GM12878 (cell line): Measurements from ENCODE around the gene GET3. TPM values are rescaled to one million over a fixed set of nuclear protein-coding genes. Genes with fewer than 3 reads are reported as not detected.

ENCODE experiments used
- ATAC-seq: fragments of 200-7000 bp; cut with Tn5 transposase; 3 replicates; pipeline ENCODE4 v1.9.1; 2020; ENCODE audit warnings: mild to moderate bottlenecking, moderate library complexity
- BruUV-seq: library from RNA; stranded (reverse); fragments of 400-500 nt; replicated peaks from 2 replicates; lab custom pipeline; 2021; lab: Mats Ljungman, UMichigan
- CTCF ChIA-PET: fragments of 300-600 bp; sonication (Branson Sonifier 250); formaldehyde crosslinking; extraction: SDS; loops from one replicate; lab custom pipeline; 2021; ENCODE audit warnings: inconsistent platforms; lab: Yijun Ruan, JAX
- POLR2A ChIA-PET: fragments of 350-600 bp; formaldehyde crosslinking; extraction: SDS; loops from one replicate; lab custom pipeline; 2021; ENCODE audit warnings: inconsistent platforms; lab: Charles Lee
- RAD21 ChIA-PET: fragments of 300-600 bp; sonication (Branson Sonifier 250); formaldehyde crosslinking; loops from one replicate; lab custom pipeline; 2023; ENCODE audit warnings: antibody characterized with exemption; ENCODE audit not compliant: unreplicated experiment; lab: Charles Lee
- SMC1A ChIA-PET: fragments of 300-600 bp; sonication (Branson Sonifier 250); formaldehyde crosslinking; loops from one replicate; lab custom pipeline; 2023; ENCODE audit not compliant: unreplicated experiment, uncharacterized antibody; lab: Charles Lee
- DNase-seq: peaks from one replicate; pipeline ENCODE4 v3.0.0-alpha.2; 2011; ENCODE audit warnings: low read depth, low spot score
- FAIRE-seq: peaks from 3 replicates; lab custom pipeline; 2011; peaks lifted over from hg19 to GRCh38; lab: Jason Lieb, UNC
- H2AFZ ChIP-seq: 2 replicates; pipeline ENCODE4 v1.6.0; 2011; ENCODE audit warnings: low read depth, low read length, control low read depth; ENCODE audit not compliant: control insufficient read depth
- H3K27ac ChIP-seq: 2 replicates; pipeline ENCODE4 v1.5.1; 2011; ENCODE audit warnings: control low read depth; ENCODE audit not compliant: control insufficient read depth, insufficient read depth
- H3K27me3 ChIP-seq, 2 experiments: replicated peaks in 1 of 2; 2 replicates each; pipeline versions ENCODE4 v1.6.0 to v1.6.1; 2011; ENCODE audit warnings: low read length in 1 of 2; ENCODE audit not compliant: control insufficient read depth in 2 of 2, insufficient read depth in 2 of 2
- H3K36me3 ChIP-seq, 2 experiments: 2 replicates each; pipeline ENCODE4 v1.5.1; 2011; ENCODE audit warnings: low read length in 1 of 2; ENCODE audit not compliant: control insufficient read depth in 2 of 2, insufficient read depth in 2 of 2
- H3K4me1 ChIP-seq: 2 replicates; pipeline ENCODE4 v1.6.1; 2011; ENCODE audit warnings: mild to moderate bottlenecking, low read length, moderate library complexity, mixed read lengths; ENCODE audit not compliant: control insufficient read depth, insufficient read depth
- H3K4me2 ChIP-seq: 2 replicates; pipeline ENCODE4 v1.6.0; 2011; ENCODE audit warnings: control low read depth; ENCODE audit not compliant: control insufficient read depth, insufficient read depth
- H3K4me3 ChIP-seq: fragments of 200-600 bp; sonication (generic); 2 replicates; pipeline ENCODE4 v1.5.1; 2016
- H3K79me2 ChIP-seq: 2 replicates; pipeline ENCODE4 v1.6.0; 2011; ENCODE audit warnings: low read length; ENCODE audit not compliant: control insufficient read depth, insufficient read depth
- H3K9ac ChIP-seq: 2 replicates; pipeline ENCODE4 v1.8.0; 2011; ENCODE audit warnings: low read length, control low read depth, mixed read lengths; ENCODE audit not compliant: control insufficient read depth, insufficient read depth
- H3K9me3 ChIP-seq: replicated peaks from 3 replicates; pipeline ENCODE4 v1.5.1; 2011; ENCODE audit warnings: mild to moderate bottlenecking, low read length; ENCODE audit not compliant: control insufficient read depth, insufficient read depth
- H4K20me1 ChIP-seq: 2 replicates; pipeline ENCODE4 v1.6.0; 2011; ENCODE audit not compliant: control insufficient read depth, insufficient read depth
- CHD2 ChIP-seq: IDR thresholded peaks from 2 replicates; pipeline ENCODE4 v1.6.1; 2011; ENCODE audit warnings: low read depth, low read length, improper control_type of control experiment, borderline replicate concordance
- HDAC2 ChIP-seq: fragments of 200-600 bp; sonication (generic); IDR thresholded peaks from 2 replicates; pipeline ENCODE4 v1.6.1; 2017
- MEF2B ChIP-seq: fragments of 450-650 bp; IDR thresholded peaks from 2 replicates; pipeline ENCODE4 v1.6.1; 2018; ENCODE audit warnings: mild to moderate bottlenecking, moderate library complexity; ENCODE audit not compliant: partially characterized antibody, poor library complexity, severe bottlenecking
- MLLT1 ChIP-seq: fragments of 450-650 bp; IDR thresholded peaks from 2 replicates; pipeline ENCODE4 v1.6.1; 2016; ENCODE audit warnings: mild to moderate bottlenecking
- MYB ChIP-seq: fragments of 150-350 bp; IDR thresholded peaks from 2 replicates; pipeline ENCODE4 v1.6.1; 2014; ENCODE audit warnings: mild to moderate bottlenecking, low read depth, low read length, borderline replicate concordance
- NFIC ChIP-seq: IDR thresholded peaks from 2 replicates; pipeline ENCODE4 v1.6.1; 2012; ENCODE audit warnings: low read depth, mild to moderate bottlenecking, inconsistent platforms, low read length, moderate library complexity
- PAX5 ChIP-seq: IDR thresholded peaks from 2 replicates; pipeline ENCODE4 v1.6.1; 2011; ENCODE audit warnings: low read depth, low read length, borderline replicate concordance
- PAX8 ChIP-seq: fragments of 450-650 bp; IDR thresholded peaks from 2 replicates; pipeline ENCODE4 v1.6.1; 2017; ENCODE audit warnings: mild to moderate bottlenecking, moderate library complexity
- RCOR1 ChIP-seq: conservative IDR thresholded peaks from 2 replicates; pipeline ENCODE4 v1.6.1; 2012; ENCODE audit warnings: low read depth, low read length, improper control_type of control experiment
- RUNX3 ChIP-seq: IDR thresholded peaks from 2 replicates; pipeline ENCODE4 v1.6.1; 2012; ENCODE audit warnings: low read length, inconsistent platforms
- TBL1XR1 ChIP-seq: IDR thresholded peaks from 2 replicates; pipeline ENCODE4 v1.6.1; 2012; ENCODE audit warnings: low read depth, low read length, improper control_type of control experiment
- YY1 ChIP-seq: IDR thresholded peaks from 2 replicates; pipeline ENCODE4 v1.6.1; 2011; ENCODE audit warnings: low read depth, mild to moderate bottlenecking, low read length
- ZNF384 ChIP-seq: IDR thresholded peaks from 2 replicates; pipeline ENCODE4 v1.6.1; 2012; ENCODE audit warnings: low read depth, mild to moderate bottlenecking, low read length, improper control_type of control experiment, borderline replicate concordance
- ZNF622 ChIP-seq: fragments of 450-650 bp; IDR thresholded peaks from 2 replicates; pipeline ENCODE4 v1.6.1; 2017; ENCODE audit warnings: mild to moderate bottlenecking, inconsistent platforms
- WGBS: methylation state at CpG from one replicate; pipeline ENCODE4 v1.1.6; 2016; ENCODE audit warnings: low lambda C conversion rate; ENCODE audit not compliant: insufficient replicate concordance, insufficient coverage; ENCODE audit errors: missing lambda C conversion rate; 5-methylcytosine and 5-hydroxymethylcytosine counted together
- in situ Hi-C: fragments of 300-500 bp; cut with MboI; formaldehyde crosslinking; loops from 9 replicates; pipeline ENCODE4 v1.14.3; 2018; ENCODE audit warnings: mixed read lengths
- intact Hi-C: fragments of 100-400 bp; cut with micrococcal nuclease; formaldehyde crosslinking; loops from one replicate; pipeline ENCODE4 v1.14.2; 2022; ENCODE audit not compliant: unreplicated experiment
- polyA plus RNA-seq, 11 experiments: library from polyadenylated mRNA; depleted of rRNA in 4 of 11; unstranded in 6 of 11; stranded (reverse) in 5 of 11; fragments of >200 nt; fragmentation: Nextera tagmentation in 4 of 11; fragmentation: Illumina TruSeq in 1 of 11; extraction: Ambion mirVana in 4 of 11; extraction: Trizol in 1 of 11; gene quantifications; 1 replicate in 1 of 11; 2 replicates in 10 of 11; pipeline versions ENCODE4 v1.2.1 to v1.2.3, GENCODE V29; 2011 to 2016; ENCODE audit warnings: inconsistent platforms in 2 of 11, missing spikeins in 2 of 11, low read depth in 1 of 11
- total RNA-seq, 4 experiments: library from RNA; depleted of rRNA in 3 of 4; stranded (reverse); fragments of >200 nt in 3 of 4; fragmentation: Illumina TruSeq in 1 of 4; extraction: Trizol in 1 of 4; gene quantifications; 2 replicates each; pipeline versions ENCODE4 v1.2.1 to v1.2.3, GENCODE V29; 2013 to 2021
- TF ChIP-seq, protein P1 (sequence below): fragments of 450-650 bp; IDR thresholded peaks from 2 replicates; pipeline ENCODE4 v1.6.1; 2017; ENCODE audit warnings: mild to moderate bottlenecking, low read depth, inconsistent platforms; ENCODE audit not compliant: poor library complexity, severe bottlenecking
- TF ChIP-seq, protein P2 (sequence below): fragments of 450-650 bp; IDR thresholded peaks from 2 replicates; pipeline ENCODE4 v1.6.1; 2018; ENCODE audit warnings: borderline replicate concordance, mild to moderate bottlenecking; ENCODE audit not compliant: partially characterized antibody
- TF ChIP-seq, protein P3 (sequence below): fragments of 450-650 bp; IDR thresholded peaks from 2 replicates; pipeline ENCODE4 v1.6.1; 2017; ENCODE audit warnings: low read depth, mild to moderate bottlenecking, moderate library complexity

GET3 gene
- total and polyA plus RNA-seq, 10 of the 15 experiments (the other 5 are each of a cell fraction or from before 2014, with no cell fraction given), result 14.5 to 144 (median 97.2) TPM

GRCh38 chr19:12787458-12787857 lies 50.2 kb downstream of the GET3 start:
- H3K27ac ChIP-seq, result peak overlapping the region; percentile 99; the same call in 1 of the 2 replicates
- SMC1A ChIA-PET, result interaction anchor here (0.7 to 4.1 kb wide), 3 partner anchors 9 to 321 kb away, joined by 3 to 28 read pairs (median 4); no protein-coding TSS in a partner anchor
- H3K4me2 ChIP-seq, result no peak overlapping the region
- no peak overlapping the region for H3K4me3 ChIP-seq
- in situ Hi-C loops, result no loop called here
- H3K36me3 ChIP-seq, result no peaks in the 10 kb centered on the region
- FAIRE-seq, result no peak
- ATAC-seq, result no peak
- CTCF ChIA-PET, result interaction anchor here (0.7 to 4.2 kb wide), 4 partner anchors 9 to 63 kb away, joined by 3 to 44 read pairs (median 12); no protein-coding TSS in a partner anchor
- WGBS, result 42% methylated on average over 10 of the region's 10 CpGs
- no TSS peak for BruUV-seq
- POLR2A ChIA-PET, result interaction anchor here (0.6 to 3.4 kb wide), 4 partner anchors 9 to 1188 kb away, joined by 3 to 66 read pairs (median 8); no protein-coding TSS in a partner anchor
- H4K20me1 ChIP-seq, result no peaks in the 10 kb centered on the region
- intact Hi-C loops, result loop anchor here (5.0 to 10.0 kb wide), 2 partner anchors 150 to 1693 kb away; partner anchors contain the start of gene CALR
- H3K79me2 ChIP-seq, result peaks cover 30% of the 10 kb centered on the region
- no peaks in the 10 kb centered on the region for H3K27me3 ChIP-seq
- RAD21 ChIA-PET, result interaction anchor here (0.7 to 4.5 kb wide), 2 partner anchors 9 to 10 kb away, joined by 3 to 49 read pairs; no protein-coding TSS in a partner anchor
- H3K4me1 ChIP-seq, result peaks cover 64% of the 10 kb centered on the region
- H3K9ac ChIP-seq, result no peak overlapping the region
- H2AFZ ChIP-seq, result no peak overlapping the region
- DNase-seq, result no peak
- no peaks in the 10 kb centered on the region for H3K9me3 ChIP-seq
- TF ChIP-seq, protein P1, sequence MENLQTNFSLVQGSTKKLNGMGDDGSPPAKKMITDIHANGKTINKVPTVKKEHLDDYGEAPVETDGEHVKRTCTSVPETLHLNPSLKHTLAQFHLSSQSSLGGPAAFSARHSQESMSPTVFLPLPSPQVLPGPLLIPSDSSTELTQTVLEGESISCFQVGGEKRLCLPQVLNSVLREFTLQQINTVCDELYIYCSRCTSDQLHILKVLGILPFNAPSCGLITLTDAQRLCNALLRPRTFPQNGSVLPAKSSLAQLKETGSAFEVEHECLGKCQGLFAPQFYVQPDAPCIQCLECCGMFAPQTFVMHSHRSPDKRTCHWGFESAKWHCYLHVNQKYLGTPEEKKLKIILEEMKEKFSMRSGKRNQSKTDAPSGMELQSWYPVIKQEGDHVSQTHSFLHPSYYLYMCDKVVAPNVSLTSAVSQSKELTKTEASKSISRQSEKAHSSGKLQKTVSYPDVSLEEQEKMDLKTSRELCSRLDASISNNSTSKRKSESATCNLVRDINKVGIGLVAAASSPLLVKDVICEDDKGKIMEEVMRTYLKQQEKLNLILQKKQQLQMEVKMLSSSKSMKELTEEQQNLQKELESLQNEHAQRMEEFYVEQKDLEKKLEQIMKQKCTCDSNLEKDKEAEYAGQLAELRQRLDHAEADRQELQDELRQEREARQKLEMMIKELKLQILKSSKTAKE, result no peak
- TF ChIP-seq RCOR1 (no peak), MEF2B (no peak), ZNF622 (no peak), ZNF384 (no peak), TBL1XR1 (no peak), MYB (no peak), YY1 (no peak), MLLT1 (no peak), PAX5 (no peak), CHD2 (no peak), RUNX3 (no peak), HDAC2 (no peak), PAX8 (no peak), NFIC (no peak)
- TF ChIP-seq, protein P2, sequence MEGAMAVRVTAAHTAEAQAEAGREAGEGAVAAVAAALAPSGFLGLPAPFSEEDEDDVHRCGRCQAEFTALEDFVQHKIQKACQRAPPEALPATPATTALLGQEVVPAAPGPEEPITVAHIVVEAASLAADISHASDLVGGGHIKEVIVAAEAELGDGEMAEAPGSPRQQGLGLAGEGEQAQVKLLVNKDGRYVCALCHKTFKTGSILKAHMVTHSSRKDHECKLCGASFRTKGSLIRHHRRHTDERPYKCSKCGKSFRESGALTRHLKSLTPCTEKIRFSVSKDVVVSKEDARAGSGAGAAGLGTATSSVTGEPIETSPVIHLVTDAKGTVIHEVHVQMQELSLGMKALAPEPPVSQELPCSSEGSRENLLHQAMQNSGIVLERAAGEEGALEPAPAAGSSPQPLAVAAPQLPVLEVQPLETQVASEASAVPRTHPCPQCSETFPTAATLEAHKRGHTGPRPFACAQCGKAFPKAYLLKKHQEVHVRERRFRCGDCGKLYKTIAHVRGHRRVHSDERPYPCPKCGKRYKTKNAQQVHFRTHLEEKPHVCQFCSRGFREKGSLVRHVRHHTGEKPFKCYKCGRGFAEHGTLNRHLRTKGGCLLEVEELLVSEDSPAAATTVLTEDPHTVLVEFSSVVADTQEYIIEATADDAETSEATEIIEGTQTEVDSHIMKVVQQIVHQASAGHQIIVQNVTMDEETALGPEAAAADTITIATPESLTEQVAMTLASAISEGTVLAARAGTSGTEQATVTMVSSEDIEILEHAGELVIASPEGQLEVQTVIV, result no peak
- TF ChIP-seq, protein P3, sequence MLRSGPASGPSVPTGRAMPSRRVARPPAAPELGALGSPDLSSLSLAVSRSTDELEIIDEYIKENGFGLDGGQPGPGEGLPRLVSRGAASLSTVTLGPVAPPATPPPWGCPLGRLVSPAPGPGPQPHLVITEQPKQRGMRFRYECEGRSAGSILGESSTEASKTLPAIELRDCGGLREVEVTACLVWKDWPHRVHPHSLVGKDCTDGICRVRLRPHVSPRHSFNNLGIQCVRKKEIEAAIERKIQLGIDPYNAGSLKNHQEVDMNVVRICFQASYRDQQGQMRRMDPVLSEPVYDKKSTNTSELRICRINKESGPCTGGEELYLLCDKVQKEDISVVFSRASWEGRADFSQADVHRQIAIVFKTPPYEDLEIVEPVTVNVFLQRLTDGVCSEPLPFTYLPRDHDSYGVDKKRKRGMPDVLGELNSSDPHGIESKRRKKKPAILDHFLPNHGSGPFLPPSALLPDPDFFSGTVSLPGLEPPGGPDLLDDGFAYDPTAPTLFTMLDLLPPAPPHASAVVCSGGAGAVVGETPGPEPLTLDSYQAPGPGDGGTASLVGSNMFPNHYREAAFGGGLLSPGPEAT, result no peak
